ENCODE measurements around the gene NR4A3. TPM values are rescaled to one million over a fixed set of nuclear protein-coding genes. Genes with fewer than 3 reads are reported as not detected.

NR4A3 gene
- total RNA-seq, 1 experiment from 2014 or later, result 0.86 TPM

- TF ChIP-seq EZH2phosphoT487 (IDR thresholded peaks at IDR 0.05; ENCODE audit: borderline replicate concordance), result no peak
Measured at GRCh38 chr9:99816392-99816791, 5.3 kb upstream of the NR4A3 start (continued).

GRCh38 chr9:99818500-99818899 lies 3.2 kb upstream of the NR4A3 start:
- no peak for DNase-seq (ENCODE audit: low read depth, low spot score)
- no peak for TF ChIP-seq EZH2phosphoT487 (IDR thresholded peaks at IDR 0.05; ENCODE audit: borderline replicate concordance)
- TF ChIP-seq EZH2 (IDR thresholded peaks at IDR 0.05), result no peak
- TF ChIP-seq RAD21 (IDR thresholded peaks at IDR 0.05; ENCODE audit: low read depth), result no peak
- no peak for TF ChIP-seq ZFX (IDR thresholded peaks at IDR 0.05)
- TF ChIP-seq SRF (IDR thresholded peaks at IDR 0.05; ENCODE audit: low read depth), result no peak
- TF ChIP-seq POLR2A (IDR thresholded peaks at IDR 0.05; ENCODE audit: borderline replicate concordance, extremely low read depth, insufficient read depth, insufficient read length), result no peak
- TF ChIP-seq SIN3A (IDR thresholded peaks at IDR 0.05; ENCODE audit: low read depth), result no peak
- no peaks in the 10 kb centered on the region for H3K27me3 ChIP-seq (ENCODE audit: insufficient read depth, low read length)
- peaks cover 11% of the 10 kb centered on the region for H3K79me2 ChIP-seq (ENCODE audit: insufficient read depth, low read length)
- peak overlapping the region; percentile 86 to 90 for H3K4me3 ChIP-seq (replicated peaks in 1 of 2; ENCODE audit: low read depth in 1 of 2, low read length in 2 of 2)
- intact Hi-C loops (cut with micrococcal nuclease), result no loop called here
- no peak overlapping the region; the same call in 1 of the 2 replicates for H3K27ac ChIP-seq (ENCODE audit: low read depth, low read length)
- no peaks in the 10 kb centered on the region for H4K20me1 ChIP-seq (ENCODE audit: insufficient read depth)
- peaks cover 6 to 34% of the 10 kb centered on the region in 2 experiments for H3K4me1 ChIP-seq (ENCODE audit: control insufficient read depth in 1 of 2, insufficient read depth in 2 of 2, low read length in 2 of 2)
- ATAC-seq, result no peak
- no peaks in the 10 kb centered on the region for H3K36me3 ChIP-seq (ENCODE audit: control insufficient read depth in 1 of 2, insufficient read depth in 2 of 2, low read length in 2 of 2)
- TSS peak; percentile 59 for BruUV-seq (replicated peaks)
- ChIA-PET POLR2A (no interaction called here), RAD21 (ENCODE audit: low non-redundant PET in 1 of 2, low total read pairs in 2 of 2, uncharacterized antibody in 2 of 2, unreplicated experiment in 2 of 2) (no interaction called here), CTCF (no interaction called here)
- no peaks in the 10 kb centered on the region for H3K9me2 ChIP-seq (ENCODE audit: insufficient read depth)
- H3K9me3 ChIP-seq (ENCODE audit: control insufficient read depth in 1 of 2, insufficient read depth in 1 of 2, low read depth in 1 of 2, low read length in 2 of 2), result no peaks in the 10 kb centered on the region
- H2AFZ ChIP-seq (ENCODE audit: low read depth, low read length, poor library complexity, severe bottlenecking), result no peak overlapping the region
- H3K4me2 ChIP-seq (ENCODE audit: low read length), result peak overlapping the region; percentile 76
- H3K9ac ChIP-seq (ENCODE audit: low read length), result peak overlapping the region; percentile 82

DNA sequence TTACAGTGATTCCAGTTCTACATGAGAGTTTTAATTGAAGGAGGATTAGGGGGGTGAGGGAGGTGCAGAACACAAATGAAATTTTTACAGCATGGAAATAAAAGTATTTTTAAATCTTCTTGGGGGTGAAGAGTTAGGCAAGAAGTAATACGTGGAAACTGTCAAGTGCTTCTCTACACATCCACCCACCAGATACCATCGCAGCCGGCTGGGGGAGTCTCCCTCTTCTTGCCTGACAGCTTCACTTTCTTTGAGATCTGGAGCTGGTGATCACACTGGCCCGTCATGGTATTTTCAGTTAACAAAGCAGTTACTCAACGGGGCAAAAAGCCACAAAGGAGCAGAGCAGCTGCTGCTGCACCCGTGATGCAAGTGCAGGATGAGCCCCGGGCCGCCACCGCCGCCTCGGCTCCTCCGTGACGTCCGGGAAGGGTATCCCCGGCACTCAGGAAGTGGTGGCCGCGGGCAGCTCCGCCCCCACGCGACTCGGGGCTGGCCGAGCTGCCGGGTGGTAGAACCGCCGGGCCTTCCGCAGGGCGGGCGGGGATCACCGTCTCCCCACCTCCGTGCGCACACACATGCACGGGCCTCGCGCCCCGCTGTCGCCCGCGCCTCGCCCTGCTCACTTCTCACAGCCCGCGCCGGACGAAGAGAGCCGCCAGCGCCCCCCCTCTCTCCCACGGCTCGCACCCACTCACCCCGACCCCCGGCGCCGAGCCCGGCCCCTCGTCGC lies 2.4 kb upstream of the NR4A3 start:
- H3K27ac ChIP-seq (ENCODE audit: low read depth, low read length), result peak overlapping the region; percentile 88
- H3K4me3 ChIP-seq (replicated peaks in 1 of 2; ENCODE audit: low read depth in 1 of 2, low read length in 2 of 2), result peak overlapping the region; percentile 86 to 90
- ATAC-seq (peak; percentile 65), DNase-seq (ENCODE audit: low read depth, low spot score) (no peak)
- H3K4me2 ChIP-seq (ENCODE audit: low read length), result peak overlapping the region; percentile 76
- no peaks in the 10 kb centered on the region for H3K36me3 ChIP-seq (ENCODE audit: control insufficient read depth in 1 of 2, insufficient read depth in 2 of 2, low read length in 2 of 2)
- H2AFZ ChIP-seq (ENCODE audit: low read depth, low read length, poor library complexity, severe bottlenecking), result no peak overlapping the region
- no peaks in the 10 kb centered on the region for H3K9me2 ChIP-seq (ENCODE audit: insufficient read depth)
- RAD21 ChIA-PET (ENCODE audit: low non-redundant PET in 1 of 2, low total read pairs in 2 of 2, uncharacterized antibody in 2 of 2, unreplicated experiment in 2 of 2), result interaction anchor here in 1 of 2 experiments (1.4 kb wide), 1 partner anchor 520 kb away, joined by 4 read pairs; no protein-coding TSS in a partner anchor
- H3K9me3 ChIP-seq (ENCODE audit: control insufficient read depth in 1 of 2, insufficient read depth in 1 of 2, low read depth in 1 of 2, low read length in 2 of 2), result no peaks in the 10 kb centered on the region
- H3K9ac ChIP-seq (ENCODE audit: low read length), result peak overlapping the region; percentile 82
- intact Hi-C loops (cut with micrococcal nuclease), result no loop called here
- TF ChIP-seq FOSL1 (IDR thresholded peaks at IDR 0.05; ENCODE audit: low read depth), result no peak
- no peak for TF ChIP-seq REST (IDR thresholded peaks at IDR 0.05; ENCODE audit: low read depth)
- peak; percentile 64 for TF ChIP-seq POLR2AphosphoS5 (IDR thresholded peaks at IDR 0.05; ENCODE audit: low read depth, low read length)
- TF ChIP-seq YY1 (IDR thresholded peaks at IDR 0.05; ENCODE audit: extremely low read depth, insufficient replicate concordance, low read depth, low read length), result no peak
- peak; percentile 85; the same call in 1 of the 2 replicates for TF ChIP-seq ZFX (IDR thresholded peaks at IDR 0.05)
- H3K4me1 ChIP-seq (ENCODE audit: control insufficient read depth in 1 of 2, insufficient read depth in 2 of 2, low read length in 2 of 2), result peaks cover 6 to 37% of the 10 kb centered on the region in 2 experiments
- H3K79me2 ChIP-seq (ENCODE audit: insufficient read depth, low read length), result peaks cover 11% of the 10 kb centered on the region
- POLR2A ChIA-PET, result no interaction called here
- CTCF ChIA-PET, result no interaction called here
- BruUV-seq (replicated peaks), result no TSS peak
- H3K27me3 ChIP-seq (ENCODE audit: insufficient read depth, low read length), result no peaks in the 10 kb centered on the region
- no peaks in the 10 kb centered on the region for H4K20me1 ChIP-seq (ENCODE audit: insufficient read depth)

All from HCT116 (cell line).